TTC549 (cell line): ENCODE results near the gene NTPCR.

Experiments
- FAIRE-seq: peaks from 2 replicates; lab custom pipeline; 2012; peaks lifted over from hg19 to GRCh38; lab: Jason Lieb, UNC

Gene NTPCR

DNA sequence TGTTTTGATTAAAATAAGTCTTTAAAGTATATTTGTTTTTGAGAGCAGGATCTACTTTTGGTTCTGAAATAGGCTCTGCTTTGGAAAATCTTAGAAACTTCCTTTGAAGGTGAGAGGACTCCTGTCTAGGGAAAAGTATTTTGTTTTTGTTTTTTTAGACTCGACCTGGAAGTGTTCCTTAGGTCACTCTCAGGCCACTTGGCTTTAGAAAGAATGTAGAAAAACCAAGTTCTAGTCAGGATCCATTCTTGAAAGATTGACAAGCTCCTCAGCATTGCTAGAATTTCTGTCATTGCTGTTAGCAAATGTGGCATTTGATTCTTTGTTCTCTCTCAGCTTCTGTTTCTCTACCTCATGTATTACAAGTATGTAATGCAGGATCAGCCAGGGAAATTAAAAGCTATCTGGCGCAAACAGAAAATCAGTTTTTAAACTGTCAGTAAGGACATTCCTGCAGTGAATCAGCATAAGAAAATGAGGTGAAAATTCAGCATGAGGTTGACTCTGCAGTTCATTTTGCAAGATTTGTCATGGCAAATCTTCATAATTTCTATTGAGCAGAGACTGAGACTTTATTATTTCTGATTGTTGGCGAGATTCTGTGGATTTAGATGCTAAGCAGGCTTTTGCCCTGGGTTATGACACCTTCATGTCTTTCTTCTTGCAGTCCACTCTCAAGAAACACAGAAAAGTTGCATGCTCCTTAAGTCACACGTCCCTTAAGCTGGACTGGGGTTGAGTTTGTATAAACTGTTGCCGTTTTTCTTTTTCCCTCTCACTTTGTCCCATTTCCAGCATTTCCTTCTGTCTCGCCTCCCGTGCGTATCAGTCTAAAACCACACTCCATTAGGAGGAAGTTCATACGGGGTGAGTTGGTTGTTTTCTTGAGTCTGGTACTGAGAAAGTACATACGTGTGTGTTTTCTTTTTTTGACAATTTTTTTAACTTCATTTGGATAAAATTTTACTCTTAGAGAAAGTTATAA lies 12.6 kb downstream of the NTPCR start:
- FAIRE-seq = no peak

DNA sequence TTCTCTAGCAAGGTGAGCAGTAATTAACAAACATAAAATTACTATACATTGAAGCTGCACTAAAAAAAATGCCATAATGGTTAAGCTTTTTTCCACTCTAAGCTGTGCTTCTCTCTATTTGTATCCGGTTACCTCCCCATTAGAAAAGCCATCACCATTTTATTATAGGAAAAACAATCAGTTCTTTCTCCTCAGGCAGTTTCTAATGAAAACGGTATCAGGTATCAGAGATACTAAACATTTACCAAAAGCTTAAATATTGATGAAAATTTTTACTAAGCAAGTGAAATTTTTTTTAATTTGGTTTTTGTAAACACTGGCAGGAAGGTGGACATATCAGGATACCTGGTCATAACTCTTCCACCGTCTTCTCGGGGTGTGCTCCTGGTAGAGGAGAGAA lies 14.2 kb downstream of the NTPCR start:
- FAIRE-seq = no peak

DNA sequence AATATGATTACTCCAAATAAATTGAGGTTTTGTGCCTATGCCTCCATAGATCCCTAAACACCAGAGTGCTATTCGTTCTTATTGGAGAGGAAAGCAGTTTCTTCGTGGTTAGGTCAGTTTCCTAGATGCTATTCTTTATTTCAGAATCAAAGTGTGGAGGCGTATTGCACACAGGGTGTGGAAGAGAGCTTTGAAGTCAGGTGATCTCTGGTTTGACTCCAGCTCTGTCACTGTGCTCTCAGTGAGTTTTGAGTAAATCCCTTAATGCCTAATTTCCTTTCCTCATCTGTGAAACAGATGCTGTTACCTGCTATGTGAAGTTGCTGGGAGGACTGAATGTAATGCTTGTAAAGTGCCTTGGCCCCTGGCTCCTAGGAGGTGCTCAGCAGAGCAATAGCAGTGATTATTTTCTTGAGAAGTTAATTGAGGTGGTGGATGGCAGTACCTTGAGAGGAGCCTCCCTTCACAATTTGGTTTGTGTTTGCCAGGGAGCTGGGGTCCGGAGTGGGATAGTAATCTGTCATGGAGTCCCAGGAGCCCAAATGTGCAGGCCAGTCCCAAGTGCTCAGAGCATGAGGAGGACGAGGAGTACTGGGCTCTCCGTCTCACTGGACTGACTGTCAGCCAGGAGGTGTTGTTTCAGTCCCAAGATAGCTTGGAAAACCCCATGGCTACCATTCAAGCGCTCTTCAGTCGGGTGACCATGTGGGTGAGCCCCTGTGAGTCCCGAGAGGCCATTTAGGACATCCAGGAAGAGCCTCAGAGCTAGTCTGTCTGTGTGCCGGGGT lies 14.9 kb downstream of the NTPCR start:
- FAIRE-seq = no peak

DNA sequence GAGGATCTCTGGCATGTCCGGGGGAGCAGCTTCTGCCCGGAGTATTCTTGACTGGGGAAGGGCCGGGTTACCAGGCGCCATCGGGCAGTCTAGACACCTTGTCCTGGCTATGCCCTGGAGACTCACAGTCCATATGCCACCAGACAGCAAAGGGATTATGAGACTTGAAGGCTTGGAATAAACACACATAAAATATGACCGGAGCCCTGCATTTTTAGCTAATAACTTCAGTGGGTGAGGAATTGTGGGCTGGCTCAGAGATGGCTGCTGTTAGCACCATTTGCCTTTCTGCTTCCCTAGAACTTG lies 15.5 kb downstream of the NTPCR start:
- no peak for FAIRE-seq

DNA sequence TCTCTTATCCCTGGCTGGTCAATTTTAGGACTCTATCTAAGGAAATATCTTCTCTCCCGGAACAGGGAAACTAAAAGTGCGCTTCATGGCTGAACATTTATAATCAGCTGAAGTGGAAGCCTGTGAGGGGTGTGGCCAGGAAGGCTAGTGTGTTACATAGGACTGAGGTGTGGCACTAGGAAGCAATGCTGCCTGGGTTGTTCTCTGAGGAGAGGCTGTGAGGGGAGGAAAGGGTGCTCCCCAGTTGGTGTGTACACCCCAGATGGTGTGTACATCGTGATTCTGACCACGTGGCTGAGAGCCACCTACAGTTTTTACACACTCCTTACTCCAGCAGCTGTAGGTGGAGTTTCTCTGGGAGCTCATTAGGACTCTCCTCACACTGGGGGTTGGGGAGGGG lies 16.3 kb downstream of the NTPCR start:
- no peak for FAIRE-seq

DNA sequence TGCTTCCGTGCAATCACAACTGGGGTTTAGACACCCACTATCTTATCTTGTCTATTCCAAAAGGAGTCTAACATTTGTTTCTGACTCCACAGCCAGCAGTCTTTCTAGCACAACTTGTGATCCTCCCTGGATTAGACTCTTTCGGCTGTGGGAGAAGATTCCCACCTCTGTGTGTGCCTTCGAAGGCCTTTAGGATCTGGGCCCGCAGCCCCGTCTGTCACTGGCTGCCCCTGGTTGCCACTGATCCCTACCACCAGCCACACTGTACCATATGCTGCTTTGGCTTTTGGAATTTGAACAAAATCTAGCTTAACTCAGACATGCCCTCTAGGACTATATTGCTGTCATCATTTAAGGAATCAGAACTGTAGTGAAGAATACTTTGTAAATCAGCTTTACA lies 18.0 kb downstream of the NTPCR start:
- no peak for FAIRE-seq

DNA sequence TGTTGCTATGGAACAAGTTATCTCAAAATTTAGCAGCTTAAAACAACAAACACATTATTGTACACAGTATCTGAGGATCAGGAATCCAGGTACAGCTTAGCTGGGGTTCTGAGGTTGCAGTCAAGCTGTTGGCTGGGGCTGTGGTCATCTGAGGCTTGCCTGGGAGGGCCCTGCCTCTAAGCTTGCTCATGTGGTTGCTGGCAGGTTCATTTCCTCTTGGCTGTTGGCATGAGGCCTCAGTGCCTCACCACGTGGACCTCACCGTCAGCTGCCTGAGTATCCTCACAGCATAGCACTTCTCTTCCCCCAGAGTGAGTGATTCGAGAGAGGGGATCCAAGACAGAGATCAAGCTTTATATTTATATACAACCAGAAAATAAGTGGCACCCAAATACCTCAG lies 18.6 kb downstream of the NTPCR start:
- no peak for FAIRE-seq

DNA sequence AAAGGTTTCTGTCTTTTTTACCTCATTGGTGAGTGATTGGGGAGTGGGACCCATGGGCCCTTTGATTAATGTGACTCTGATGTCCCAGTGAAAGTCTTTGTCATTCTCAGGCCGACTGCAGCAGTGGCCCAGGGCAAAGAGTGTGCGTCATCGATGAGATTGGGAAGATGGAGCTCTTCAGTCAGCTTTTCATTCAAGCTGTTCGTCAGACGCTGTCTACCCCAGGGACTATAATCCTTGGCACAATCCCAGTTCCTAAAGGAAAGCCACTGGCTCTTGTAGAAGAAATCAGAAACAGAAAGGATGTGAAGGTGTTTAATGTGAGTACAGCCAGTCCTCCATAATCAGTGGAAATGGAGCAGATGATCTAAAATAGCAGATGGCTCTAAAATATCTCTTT lies 19.4 kb downstream of the NTPCR start:
- no peak for FAIRE-seq

DNA sequence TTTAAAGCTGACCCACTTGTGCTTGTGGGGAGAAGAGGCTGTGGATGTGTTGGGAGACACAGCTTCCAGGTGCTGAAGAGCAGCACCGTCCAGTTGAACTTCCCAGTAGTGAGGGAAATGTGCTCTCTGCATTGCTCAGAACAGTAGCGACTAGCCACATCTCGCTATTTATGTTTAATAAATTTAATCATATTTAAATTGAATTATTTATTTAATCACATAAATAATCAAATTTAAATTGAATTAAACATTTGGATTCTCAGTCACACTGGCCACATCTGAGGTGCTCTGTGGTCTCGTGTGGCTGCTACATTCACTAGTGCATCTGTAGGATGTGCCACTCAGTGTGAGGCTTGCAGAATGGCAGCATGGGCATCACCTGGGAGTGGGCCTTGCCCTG lies 20.1 kb downstream of the NTPCR start:
- no peak for FAIRE-seq

DNA sequence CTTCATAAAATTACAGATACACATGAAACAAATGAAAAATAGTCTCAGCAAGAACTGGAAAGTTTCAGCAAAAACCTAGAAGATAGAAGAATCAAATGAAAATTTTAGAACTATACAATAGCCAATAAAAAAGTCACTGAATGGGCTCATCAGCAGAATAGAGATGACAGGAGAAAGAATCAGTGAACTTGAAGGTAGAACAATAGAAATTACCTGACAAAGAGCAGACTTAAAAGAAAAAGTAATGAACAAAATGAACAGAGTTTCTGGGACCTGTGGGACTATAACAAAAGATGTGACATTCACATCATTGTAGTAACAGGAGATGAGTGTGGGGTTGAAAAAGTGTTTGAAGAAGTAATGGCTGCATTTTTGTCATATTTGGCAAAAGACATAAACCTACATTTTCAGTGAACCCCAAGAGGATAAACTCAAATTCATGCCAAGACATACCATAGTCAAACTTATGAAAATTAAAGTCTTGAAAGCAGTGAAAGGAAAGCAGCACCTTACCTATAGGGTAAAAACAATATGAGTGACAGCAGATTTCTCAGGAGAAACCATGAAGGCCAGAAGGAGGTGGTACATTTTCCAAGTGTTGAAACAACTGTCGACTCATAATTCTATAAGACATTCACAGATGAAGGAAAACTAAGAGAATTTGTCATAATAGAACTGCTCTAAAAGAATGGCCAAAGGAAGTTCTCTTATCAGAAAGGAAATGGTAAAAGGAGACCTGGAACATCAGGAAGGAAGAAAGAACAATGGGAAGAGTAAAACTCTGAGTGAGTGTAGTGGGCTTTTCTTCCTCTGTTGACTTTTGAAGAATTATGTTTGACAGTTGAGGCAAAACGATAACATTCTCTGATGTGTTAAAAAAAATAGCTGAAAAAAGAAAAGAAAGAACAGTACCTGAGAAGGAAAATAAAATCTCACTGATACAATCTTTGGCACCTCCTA lies 23.5 kb downstream of the NTPCR start:
- no peak for FAIRE-seq

DNA sequence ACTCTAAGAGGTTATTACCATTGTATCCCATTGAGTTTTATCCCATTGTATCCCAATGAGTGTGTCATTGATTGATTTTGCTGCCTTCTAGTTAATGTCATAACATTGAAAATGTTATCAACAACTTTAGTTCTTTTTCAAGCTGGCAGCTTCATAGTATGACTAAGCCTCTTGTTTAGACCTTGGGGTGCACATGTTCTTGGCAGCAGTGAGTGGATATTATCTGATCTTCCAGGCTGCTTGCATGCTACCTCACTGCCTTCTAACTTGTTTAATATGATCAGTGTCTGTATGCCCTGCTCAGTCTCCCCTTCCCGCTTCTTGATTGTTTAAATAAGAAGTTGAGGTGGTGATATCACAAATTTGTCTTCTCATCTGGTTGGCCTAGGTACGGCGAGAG lies 24.6 kb downstream of the NTPCR start:
- FAIRE-seq = no peak

DNA sequence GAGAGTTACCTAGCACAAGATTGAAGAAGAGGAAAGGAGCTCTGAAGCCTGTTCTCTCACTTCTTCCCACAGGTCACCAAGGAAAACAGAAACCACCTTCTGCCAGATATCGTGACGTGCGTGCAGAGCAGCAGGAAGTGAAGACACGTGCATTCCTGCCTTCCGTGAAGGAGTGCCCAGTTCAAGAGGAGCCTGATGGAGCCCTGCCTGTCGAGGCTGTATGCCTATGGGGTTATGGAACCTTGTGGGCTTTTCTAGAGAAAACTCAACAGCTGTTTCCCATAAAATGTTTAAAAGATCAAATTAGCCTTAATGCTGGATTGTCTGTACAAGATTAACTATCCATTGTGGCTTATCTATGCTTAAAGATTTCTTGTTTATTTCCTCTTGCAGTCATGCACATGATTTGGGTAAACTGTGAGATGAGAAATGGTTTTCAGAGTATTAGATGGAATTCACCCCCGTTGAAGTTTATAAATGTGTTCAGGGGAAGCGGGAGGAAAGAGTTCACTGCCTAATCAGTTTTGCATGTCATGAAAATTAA lies 27.8 kb downstream of the NTPCR start:
- no peak for FAIRE-seq

DNA sequence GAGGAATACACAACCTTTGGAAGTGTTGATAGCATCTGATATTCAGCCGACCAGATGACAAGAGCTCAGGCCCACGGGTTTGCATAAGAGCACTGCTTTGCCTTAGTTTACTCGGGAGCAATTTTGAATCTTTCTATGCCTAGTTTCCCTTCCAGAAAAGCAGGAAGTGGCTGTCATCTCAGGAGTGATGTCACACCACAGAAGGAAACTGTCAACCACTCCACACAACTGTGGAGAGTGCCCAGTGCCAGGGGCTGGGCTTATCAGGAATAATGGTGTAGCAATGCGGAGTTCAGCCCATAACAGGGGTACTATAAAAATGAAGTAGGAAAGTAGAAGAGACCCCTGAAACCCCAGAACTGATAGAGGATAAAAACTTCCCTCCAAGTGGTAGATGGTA lies 28.4 kb downstream of the NTPCR start:
- no peak for FAIRE-seq

DNA sequence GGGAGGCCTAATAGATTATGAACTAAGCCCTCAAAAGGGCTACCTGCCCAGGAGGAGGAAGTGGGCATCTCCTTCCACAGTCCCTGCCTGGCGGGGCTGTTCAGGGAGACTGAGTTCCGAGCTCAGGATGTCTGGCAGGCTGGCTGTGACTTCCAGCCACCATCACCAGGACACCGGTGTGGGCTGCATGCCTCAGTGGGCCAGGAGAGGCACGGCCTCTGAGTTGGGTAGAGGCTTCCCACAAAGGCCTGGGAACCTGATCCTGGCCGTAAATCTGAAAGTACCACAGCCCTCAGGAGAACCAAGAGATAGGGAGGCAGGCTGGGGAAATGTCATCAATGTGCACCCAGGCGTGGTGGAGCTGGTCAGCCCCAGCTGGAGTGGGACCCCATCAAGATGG lies 29.1 kb downstream of the NTPCR start:
- no peak for FAIRE-seq

DNA sequence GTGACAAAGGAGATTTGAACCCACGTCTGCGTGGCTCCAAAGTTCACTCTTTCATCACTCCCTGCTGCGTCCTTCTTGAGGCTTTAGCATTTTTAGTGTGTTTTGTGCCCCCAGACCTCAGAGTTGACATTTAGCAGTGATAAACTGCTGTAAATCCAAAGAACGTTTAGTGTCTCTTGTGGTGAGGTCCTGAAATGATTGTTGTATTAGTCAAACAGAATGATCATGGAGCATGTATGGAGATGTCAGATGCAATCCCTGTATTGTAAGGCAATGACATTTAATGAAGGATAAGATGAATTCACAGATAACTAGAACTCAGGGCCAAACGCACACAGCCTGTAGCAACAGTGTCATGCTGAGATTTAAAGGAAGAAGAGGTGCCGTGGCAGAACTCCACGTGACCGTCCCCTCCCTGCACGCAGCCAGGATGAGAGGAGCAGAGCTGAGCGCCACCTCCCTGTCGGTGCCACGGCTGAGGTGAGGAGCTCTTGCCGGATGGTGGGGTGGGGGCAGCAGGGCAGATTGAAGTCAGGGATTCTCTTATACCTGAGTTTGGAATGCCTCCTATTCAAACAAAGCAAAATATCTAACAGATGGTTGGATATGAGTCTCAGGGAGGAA lies 30.1 kb downstream of the NTPCR start:
- FAIRE-seq = no peak

DNA sequence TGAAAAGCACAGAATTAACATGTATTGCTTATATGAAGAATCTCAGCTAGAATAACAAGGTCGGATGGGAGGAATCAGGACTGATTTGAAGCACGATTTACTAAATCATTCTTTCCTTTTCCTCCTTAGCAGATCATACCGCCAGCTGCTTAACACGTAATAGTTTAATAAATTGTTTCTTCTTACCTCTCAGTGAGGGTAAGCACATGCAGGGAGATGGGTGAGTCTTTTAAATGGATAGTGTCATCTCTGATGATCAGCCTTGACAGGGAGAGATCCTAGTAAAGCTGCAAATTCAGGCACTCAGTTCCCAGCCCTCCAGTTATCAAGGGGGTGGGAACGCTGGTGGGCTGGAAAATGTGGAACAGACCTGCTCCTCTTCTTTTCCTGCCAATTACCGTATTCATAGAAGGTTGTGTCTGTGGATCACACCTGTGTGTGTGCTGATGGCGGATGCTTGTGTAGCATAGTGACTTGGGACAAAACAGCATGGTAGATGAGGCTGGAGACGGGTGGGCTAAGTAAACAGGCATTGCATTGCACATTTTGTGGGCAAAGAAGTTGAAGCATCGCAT lies 30.7 kb downstream of the NTPCR start:
- no peak for FAIRE-seq

DNA sequence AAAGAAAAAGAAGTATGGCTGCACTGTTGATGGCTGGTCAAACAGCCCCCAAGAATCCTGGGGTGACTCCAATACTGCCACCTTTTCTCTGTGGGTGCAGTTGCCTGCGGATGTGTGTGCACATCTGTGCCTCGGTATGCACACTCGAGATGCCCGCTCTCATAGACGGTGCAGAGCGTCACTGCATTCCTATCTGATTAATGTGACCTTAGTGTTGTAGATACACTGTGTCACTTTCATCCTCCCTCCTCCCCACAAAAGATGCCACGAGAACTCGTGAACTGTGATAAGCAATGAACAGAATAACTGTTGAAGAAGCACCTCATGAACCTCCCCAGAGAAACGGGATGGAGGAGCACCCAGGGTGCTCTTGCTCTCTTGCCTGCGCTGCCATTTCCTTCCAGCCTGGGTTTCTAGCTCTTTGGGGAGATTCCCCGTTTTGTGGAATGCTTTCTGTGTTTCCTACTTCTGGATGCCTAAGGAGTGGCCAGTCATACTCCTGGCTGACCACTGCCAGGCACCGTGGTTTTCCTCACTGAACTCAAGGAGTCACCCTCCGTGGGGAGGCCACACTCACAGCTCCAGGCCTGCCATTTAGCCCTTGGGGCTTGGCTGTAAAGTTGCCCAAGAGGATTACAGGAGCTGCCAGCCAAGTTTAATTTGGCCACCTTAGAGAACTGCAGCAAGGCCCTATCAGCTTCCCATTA lies 32.0 kb downstream of the NTPCR start:
- FAIRE-seq = no peak

DNA sequence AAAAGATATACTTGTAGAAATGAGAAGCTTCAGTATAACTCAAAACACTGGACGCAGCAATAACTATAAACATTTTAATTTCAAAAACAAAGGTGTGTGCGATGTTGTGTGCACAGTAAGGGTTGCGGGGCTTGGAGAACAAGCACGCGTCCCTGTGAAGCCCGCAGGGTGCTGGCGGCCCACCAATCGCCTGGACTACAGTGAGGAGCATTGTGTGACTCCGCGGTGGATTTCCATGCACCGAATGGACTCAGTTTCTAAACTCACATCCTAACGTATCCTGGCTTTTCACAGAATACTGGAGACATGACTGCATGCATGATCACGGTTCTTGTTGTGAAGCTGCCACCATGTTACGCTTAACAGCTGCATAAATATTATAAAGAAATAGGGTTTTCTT lies 33.0 kb downstream of the NTPCR start:
- FAIRE-seq = no peak

DNA sequence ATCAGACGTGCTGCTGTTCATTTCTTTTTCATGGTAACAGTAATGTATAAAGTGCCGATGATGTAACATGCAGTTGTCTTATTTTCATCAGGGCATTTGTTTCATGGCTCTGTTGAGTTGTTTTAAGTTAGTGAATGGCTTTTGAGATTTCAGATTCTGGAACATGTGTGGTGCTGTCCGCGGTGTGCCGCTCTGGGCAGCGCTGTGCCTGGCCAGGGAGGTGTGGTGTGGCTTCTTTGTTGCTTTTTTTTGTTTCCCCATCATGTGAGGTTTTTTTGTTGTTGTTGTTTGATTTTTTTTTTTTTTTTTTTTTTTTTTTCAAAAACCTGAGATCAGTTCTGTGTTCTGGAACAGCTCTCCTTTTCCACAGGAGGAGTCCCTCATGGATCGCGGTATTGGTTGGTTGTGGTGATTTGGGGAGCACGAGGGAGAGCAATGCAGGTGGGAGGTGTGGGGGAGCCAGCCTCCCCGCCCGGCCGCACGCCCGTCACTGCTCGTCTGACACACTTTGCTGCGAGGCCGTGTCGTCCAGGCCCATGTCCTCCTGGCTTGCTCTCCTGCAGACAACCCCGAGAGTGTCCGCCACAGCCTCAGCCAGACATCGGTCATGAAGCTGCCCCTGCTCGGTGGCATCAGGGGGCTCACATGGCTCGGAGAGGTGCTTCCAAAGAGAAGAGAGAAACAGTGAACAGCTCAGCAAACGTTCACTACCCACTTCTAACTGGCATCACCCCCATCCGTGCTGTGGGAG lies 33.6 kb downstream of the NTPCR start:
- FAIRE-seq = no peak
